Fibroblast of pulmonary artery (primary cell): Measurements from ENCODE around the gene SLCO3A1.
A peak's percentile ranks its signal among the peaks of the same experiment; 100 is the strongest.

ENCODE experiments used
- DNase-seq: peaks from one replicate; pipeline ENCODE4 v3.0.0-alpha.2; 2010; ENCODE audit warnings: low read depth
- H3K4me3 ChIP-seq: replicated peaks from 2 replicates; pipeline ENCODE4 v1.5.1; 2011; ENCODE audit warnings: low read depth, mild to moderate bottlenecking, control low read depth, low read length, moderate library complexity
- CTCF ChIP-seq: IDR thresholded peaks from 2 replicates; pipeline ENCODE4 v1.5.1; 2011; ENCODE audit warnings: mild to moderate bottlenecking, control low read depth, low read length, inconsistent platforms; ENCODE audit errors: missing control alignments

SLCO3A1 gene

DNA sequence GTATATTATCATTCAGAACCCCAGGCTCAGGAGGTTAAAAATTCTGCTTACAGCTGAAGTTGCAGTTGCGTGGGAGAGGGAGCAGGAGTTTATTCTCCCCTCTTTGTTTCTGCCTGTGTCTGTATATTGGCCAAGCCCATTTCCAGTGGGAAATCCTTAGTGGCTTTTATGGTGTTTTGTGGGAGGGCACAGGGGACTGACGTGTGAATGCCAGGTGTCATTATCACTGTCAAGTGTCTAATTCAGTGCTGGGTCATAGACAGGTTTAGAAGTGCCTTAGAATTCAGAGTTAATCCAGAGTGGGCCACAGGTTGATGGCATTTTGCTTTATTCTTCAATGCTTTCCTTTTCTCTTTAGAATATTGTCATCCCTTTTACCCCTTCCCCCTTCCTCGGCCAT, 33.4 kb downstream of the SLCO3A1 start:
- no peak for TF ChIP-seq CTCF
- DNase-seq = no peak
- H3K4me3 ChIP-seq = no peak overlapping the region

DNA sequence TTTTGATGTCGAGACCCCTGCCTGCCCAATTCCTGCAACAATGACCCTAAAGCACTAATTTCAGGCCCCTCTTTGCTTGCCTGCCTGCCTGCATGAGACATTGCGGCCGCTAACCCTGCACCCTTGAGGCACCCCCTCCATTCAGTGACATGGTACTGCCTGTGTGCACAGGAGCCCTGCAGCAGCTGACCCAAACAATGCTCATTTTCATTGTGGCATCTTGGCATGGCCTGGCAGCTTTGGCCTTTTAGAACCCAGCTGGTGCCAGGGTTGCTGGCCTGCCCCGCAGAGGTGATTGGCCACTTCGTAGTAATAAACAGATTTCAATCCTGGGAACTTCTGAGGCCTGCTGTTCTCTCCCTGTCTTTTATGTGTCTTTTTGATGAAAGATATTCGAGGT, 33.8 kb downstream of the SLCO3A1 start:
- DNase-seq = no peak
- no peak overlapping the region for H3K4me3 ChIP-seq
- no peak for TF ChIP-seq CTCF

GRCh38 chr15:91887921-91888373, 34.4 kb downstream of the SLCO3A1 start:
- no peak for TF ChIP-seq CTCF
- no peak overlapping the region for H3K4me3 ChIP-seq
- DNase-seq = no peak

GRCh38 chr15:91889111-91889815, 35.8 kb downstream of the SLCO3A1 start:
- no peak for DNase-seq
- H3K4me3 ChIP-seq = no peak overlapping the region
- TF ChIP-seq CTCF = no peak

DNA sequence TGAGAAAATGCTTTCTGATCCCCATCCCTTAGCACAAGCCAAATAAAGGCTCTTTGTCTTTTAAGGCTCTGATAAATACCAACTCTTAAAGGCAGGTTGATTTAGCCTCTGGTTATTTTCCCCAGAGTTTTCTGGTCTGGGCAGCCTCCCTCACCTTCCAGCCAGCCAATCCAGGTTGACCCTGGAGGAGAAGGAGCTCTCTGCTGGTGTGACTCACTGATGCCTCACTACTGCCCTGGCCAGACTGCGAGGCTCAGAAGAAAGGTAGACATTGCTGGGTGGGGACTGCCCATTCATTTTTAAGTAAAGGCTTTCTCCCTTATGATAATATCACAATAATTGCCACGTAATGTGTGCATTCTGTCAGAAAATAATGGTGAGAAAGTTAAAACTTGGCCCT, 37.1 kb downstream of the SLCO3A1 start:
- TF ChIP-seq CTCF = no peak
- DNase-seq = peak; percentile 29
- H3K4me3 ChIP-seq = no peak overlapping the region

- H3K4me3 ChIP-seq = no peak overlapping the region
- no peak for DNase-seq
- TF ChIP-seq CTCF = no peak
Measured at GRCh38 chr15:91891101-91891500, 37.6 kb downstream of the SLCO3A1 start.

DNA sequence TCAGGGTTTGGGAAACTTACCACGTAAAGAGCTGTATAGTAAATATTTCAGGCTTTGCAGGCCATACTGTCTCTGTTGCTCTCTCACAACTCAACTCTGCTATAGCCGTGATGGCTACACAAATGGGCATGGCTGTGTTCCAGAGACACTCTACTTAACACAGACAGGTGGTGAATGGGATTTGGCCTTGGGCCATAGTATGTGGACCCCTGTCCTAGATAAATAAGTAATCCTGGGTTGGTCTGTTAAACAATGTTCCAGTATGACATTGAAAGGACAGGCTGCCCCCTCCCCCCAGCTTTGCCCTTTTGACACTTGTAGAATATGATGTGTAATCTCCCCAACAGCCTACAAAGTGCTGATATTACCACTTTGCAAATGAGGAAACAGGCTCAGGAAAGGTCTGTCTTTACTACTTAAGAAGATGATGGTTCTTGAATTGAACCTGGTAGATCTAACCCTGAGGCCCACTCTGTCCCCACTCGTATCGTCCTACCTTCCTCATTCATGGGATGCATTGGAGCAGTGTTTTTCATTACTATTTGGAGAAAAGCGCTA, 38.4 kb downstream of the SLCO3A1 start:
- TF ChIP-seq CTCF = no peak
- no peak for DNase-seq
- no peak overlapping the region for H3K4me3 ChIP-seq
